T-helper 1 cell treated with Interleukin-12 subunit alpha and Interleukin-12 subunit beta and Interleukin-4 antibody, amounts not matched to agents 30 ng/mL and 1 ng/mL, for 36 hours (primary cell): Measurements from ENCODE around the gene CARD9. TPM values are rescaled to one million over a fixed set of nuclear protein-coding genes. Genes with fewer than 3 reads are reported as not detected.

ENCODE experiments used
- total RNA-seq: library from RNA; stranded (reverse); gene quantifications from 2 replicates; pipeline ENCODE4 v1.2.3, GENCODE V29; 2022

The CARD9 gene
- total RNA-seq, 1 donor from 2014 or later = 1.3 TPM

Other genes starting within 250 kb of the CARD9 start
- gene LHX3, start 168.5 kb downstream of the CARD9 start, total RNA-seq = not detected in 2 replicates
- 16.0 and 16.3 TPM in 2 replicates for gene QSOX2, start 127.9 kb downstream of the CARD9 start, total RNA-seq
- not detected in 2 replicates for gene CCDC187, start 69.6 kb downstream of the CARD9 start, total RNA-seq
- gene GPSM1, start 46.1 kb downstream of the CARD9 start, total RNA-seq = 5.9 and 6.1 TPM in 2 replicates
- gene DNLZ, start 9.9 kb downstream of the CARD9 start, total RNA-seq = 17.2 and 18.3 TPM in 2 replicates
- gene SNAPC4, start 26.5 kb upstream of the CARD9 start, total RNA-seq = 16.0 and 16.2 TPM in 2 replicates
- 42.7 and 45.4 TPM in 2 replicates for gene ENTR1, start 36.9 kb upstream of the CARD9 start, total RNA-seq
- gene PMPCA, start 37.0 kb upstream of the CARD9 start, total RNA-seq = 52.5 and 54.5 TPM in 2 replicates
- gene INPP5E, start 66.2 kb upstream of the CARD9 start, total RNA-seq = 23.2 and 23.8 TPM in 2 replicates
- 89.4 and 92.9 TPM in 2 replicates for gene SEC16A, start 109.4 kb upstream of the CARD9 start, total RNA-seq
- gene NOTCH1, start 172.4 kb upstream of the CARD9 start, total RNA-seq = 80.8 and 84.4 TPM in 2 replicates